Dermis microvascular lymphatic vessel endothelial cell (primary cell): ENCODE data around the gene SLC10A1. TPM values are rescaled to one million over a fixed set of nuclear protein-coding genes. Genes with fewer than 3 reads are reported as not detected.

Source experiments
- DNase-seq, 2 donors: peaks; one replicate each; pipeline versions ENCODE4 v3.0.0 to v3.0.0-alpha.2; 2010; ENCODE audit warnings: low read depth in 2 of 2
- total RNA-seq: library from RNA; depleted of rRNA; stranded (reverse); fragments of >200 nt; gene quantifications from 2 replicates; pipeline ENCODE4 v1.2.1, GENCODE V29; 2014

The SLC10A1 gene
- total RNA-seq, 1 donor from 2014 or later: not detected

DNA sequence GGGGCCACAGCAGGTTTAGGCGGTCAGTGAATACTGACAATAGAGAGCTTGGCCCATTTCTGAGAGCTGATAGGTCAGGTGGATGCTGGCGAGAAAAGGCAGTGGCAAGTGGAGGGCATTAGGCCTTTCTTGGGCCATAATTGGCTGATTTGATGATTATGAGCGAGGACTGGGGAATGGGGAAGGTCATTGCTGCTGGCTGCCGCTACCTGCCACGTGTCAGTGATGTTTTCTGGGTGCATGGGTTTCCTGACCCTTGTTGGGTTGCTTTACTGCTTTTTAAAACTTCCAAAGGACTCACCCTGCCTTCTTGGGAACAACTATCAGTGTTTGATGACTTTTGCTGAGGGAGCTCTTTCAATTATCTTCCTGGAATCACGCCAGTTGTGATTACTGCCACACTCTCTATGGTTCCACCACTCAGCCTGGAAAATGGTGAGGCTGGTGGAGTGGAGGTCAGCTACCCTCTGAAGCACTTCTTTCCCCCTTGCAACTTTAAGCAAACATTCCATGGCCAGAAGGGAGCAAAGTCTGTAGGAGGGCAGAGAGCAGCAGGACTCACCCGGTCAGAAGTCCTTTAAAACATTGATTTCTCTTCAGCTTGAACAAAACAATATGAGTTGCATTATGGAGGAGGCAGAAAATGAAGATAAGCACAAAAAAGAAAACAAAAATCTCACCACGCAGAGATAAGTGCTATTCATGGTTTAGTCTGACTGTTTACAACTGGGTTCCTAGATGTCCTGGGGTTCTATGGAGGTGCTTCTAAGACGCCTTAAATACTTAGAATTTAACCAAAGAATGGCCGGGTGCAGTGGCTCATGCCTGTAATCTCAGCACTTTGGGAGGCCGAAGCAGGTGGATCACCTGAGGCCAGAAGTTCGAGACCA lies 12.1 kb upstream of the SLC10A1 start:
- no peak for DNase-seq

GRCh38 chr14:69807192-69807591 lies 10.2 kb upstream of the SLC10A1 start:
- no peak for DNase-seq

GRCh38 chr14:69804902-69805301 lies 7.9 kb upstream of the SLC10A1 start:
- no peak for DNase-seq

- DNase-seq: no peak
These were observed 6.7 kb upstream of the SLC10A1 start for GRCh38 chr14:69803753-69804152.

DNA sequence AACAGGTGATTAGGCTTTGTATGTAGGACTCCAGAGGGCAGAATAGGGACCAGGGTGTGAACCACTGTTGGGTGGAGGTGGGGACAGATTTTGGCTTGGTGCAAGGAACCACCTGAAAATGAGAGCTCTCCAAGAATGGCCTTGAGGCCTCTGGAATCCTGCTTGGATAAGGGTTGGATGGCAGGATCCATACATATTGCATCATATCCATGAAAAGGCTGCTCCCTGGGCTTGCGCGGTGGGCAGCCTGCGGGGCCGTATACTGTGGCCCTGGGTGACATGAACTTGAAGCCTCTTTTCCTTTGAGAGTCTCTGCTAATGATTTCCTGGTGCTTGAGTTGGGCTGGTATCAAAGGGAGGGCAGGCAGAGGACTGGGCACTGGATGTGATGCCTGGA lies 1.3 kb upstream of the SLC10A1 start:
- no peak for DNase-seq

- DNase-seq: no peak
These were observed 715 bp upstream of the SLC10A1 start for GRCh38 chr14:69797573-69798338.

GRCh38 chr14:69795691-69796090 lies 1.4 kb downstream of the SLC10A1 start:
- DNase-seq: no peak

- no peak for DNase-seq
These were observed 2.2 kb downstream of the SLC10A1 start for GRCh38 chr14:69794791-69795190.

GRCh38 chr14:69792887-69793421 lies 4.1 kb downstream of the SLC10A1 start:
- no peak for DNase-seq

- DNase-seq: no peak
These were observed 7.9 kb downstream of the SLC10A1 start for GRCh38 chr14:69789118-69789640.

DNA sequence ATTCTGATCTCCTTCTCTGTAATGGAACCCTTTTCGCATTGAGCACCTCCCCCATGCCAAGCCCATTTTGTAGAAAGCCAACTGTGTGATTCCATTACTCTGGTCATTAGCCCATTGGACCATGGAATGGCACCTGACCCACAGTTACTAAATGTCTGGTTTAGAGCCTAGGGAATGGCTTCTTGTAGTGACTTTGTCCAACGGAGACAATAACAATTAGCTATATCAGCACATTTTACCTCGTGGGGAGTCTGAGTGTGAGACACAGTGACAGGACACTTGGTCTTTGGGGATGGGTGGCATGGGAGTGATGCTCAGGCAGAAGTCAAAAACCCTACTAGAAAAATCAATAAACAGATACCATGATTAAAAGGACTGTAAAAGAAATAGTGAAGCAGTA lies 10.4 kb downstream of the SLC10A1 start:
- no peak for DNase-seq

DNA sequence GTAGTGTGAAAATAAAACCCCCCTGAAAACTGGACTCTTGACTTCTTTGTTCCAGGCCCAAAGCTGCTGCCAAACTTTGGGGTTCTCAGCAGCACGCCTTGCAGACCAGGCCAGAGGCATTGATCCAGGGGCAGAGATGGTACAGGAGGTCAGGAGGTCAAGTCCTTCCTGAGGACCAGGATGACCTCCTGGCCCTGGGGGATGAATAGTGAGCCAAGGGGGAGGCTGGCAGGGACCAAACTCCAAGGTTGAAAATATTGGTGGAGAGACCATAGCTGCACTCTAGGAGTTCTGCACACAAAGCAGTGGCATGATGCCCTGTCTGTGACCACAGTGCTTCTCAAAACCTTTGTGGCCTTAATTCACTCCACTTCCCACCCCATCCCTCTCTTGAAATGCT lies 12.1 kb downstream of the SLC10A1 start:
- no peak for DNase-seq

GRCh38 chr14:69780952-69781351 lies 16.1 kb downstream of the SLC10A1 start:
- no peak for DNase-seq

GRCh38 chr14:69780092-69780491 lies 16.9 kb downstream of the SLC10A1 start:
- no peak for DNase-seq

DNA sequence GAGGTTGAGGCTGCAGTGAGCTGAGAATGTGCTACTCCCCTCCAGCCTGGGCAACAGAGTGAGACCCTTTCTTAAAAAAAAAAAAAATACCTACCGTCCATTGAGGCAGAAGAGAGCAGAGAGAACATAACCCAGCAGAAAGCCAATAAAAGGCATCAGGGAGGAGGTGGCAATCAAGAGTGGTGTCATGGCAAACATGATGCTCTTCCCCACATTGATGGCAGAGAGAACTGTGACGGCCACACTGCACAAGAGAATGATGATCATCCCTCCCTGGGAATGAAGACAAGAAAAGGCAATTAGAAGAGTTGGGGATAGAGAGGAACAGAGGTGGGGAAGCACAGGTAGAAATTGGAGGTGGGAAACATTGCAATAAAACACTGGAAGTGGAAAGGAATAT lies 18.0 kb downstream of the SLC10A1 start:
- no peak for DNase-seq

DNA sequence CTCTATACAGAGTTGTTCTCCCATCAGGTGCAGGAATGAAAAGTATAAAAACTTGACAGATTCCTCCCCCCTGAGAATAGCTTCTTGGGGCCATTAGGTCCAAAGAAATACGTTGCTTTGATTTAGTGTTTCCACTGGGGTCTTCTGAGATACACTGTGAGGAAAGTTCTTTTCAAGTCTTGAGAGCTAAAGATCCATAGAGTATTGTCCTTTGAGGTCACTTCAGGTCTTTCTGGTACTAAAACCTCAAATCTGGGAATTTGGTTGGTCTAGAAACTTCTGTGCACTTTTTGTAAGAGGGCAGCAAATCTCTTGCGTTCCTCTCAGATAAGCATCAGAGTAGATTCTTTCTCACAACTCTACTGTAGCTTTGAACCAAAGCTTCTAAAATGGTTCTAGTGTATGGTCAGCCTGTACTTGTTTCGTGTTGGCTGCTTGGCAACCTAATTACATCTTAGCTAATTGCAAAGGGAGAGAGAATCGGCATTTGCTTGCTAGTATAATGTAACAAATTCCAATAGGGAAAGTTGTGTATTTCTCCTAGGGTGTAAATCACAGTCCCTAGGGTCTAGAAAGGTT lies 20.1 kb downstream of the SLC10A1 start:
- no peak for DNase-seq

GRCh38 chr14:69775012-69775411 lies 22.0 kb downstream of the SLC10A1 start:
- no peak for DNase-seq

DNA sequence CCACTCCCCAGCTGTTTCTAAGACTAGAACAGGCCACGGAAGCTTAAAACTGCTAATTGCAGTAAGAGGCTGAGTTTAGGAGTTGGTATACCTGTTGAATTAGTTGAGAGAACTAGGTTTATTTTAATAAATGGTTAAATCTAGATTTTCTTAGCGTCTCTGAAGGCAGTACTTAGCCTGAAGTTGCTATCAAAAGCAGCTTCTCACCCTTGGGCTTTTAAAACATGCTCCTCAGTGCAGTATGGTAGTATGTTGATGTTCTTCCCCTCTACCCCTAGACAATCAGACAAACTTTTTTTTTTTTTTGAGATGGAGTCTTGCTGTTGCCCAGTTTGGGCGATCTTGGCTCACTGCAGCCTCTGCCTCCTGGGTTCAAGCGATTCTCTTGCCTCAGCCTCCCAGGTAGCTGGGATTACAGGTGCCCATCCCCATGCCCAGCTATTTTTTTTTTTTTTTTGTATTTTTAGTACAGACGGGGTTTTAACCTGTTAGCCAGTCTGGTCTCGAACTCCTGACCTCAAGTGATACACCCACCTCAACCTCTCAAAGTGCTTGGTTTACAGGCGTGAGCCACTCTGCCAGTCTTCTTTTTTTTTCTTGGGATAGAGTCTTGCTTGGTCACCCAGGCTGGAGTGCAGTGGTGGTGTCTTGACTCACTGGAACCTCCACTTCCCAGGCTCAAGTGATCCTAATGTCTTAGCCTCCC lies 23.3 kb downstream of the SLC10A1 start:
- DNase-seq: no peak

- no peak for DNase-seq
These were observed 24.7 kb downstream of the SLC10A1 start for GRCh38 chr14:69772082-69773017.

DNA sequence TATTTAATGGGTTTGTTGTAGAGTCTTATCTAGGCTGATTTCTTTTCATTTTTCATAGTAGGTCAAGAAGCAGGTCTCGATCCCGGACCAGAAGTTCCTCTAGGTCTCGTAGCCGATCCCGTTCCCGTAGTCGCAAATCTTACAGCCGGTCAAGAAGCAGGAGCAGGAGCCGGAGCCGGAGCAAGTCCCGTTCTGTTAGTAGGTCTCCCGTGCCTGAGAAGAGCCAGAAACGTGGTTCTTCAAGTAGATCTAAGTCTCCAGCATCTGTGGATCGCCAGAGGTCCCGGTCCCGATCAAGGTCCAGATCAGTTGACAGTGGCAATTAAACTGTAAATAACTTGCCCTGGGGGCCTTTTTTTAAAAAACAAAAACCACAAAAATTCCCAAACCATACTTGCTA lies 25.9 kb downstream of the SLC10A1 start:
- DNase-seq: no peak
